ENCODE results near the gene ERBB4. TPM values are rescaled to one million over a fixed set of nuclear protein-coding genes. Genes with fewer than 3 reads are reported as not detected.

ERBB4 gene
- total RNA-seq, 1 donor from 2014 or later: 22.6 TPM

DNA sequence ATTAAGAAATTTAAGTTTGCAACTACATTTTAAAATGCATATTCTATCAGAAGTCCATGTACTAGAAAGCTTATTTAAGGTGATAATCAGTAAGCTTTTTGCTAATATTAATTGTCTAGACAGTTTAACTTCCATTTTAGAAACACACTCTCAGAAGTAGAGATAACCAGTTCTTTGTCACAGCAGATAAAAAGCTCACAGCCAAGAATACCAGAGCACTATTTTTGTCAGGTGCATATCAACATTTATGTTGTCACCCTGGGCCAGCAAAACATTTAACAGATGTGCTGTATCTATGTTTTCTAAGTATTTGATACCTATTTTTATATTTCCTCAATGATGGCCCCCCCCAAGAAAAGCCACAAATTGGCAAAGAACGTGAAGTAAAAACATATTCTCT, 192.6 kb downstream of the ERBB4 start:
- ATAC-seq: no peak
- H3K27ac ChIP-seq: no peak overlapping the region
- TF ChIP-seq, protein P1, sequence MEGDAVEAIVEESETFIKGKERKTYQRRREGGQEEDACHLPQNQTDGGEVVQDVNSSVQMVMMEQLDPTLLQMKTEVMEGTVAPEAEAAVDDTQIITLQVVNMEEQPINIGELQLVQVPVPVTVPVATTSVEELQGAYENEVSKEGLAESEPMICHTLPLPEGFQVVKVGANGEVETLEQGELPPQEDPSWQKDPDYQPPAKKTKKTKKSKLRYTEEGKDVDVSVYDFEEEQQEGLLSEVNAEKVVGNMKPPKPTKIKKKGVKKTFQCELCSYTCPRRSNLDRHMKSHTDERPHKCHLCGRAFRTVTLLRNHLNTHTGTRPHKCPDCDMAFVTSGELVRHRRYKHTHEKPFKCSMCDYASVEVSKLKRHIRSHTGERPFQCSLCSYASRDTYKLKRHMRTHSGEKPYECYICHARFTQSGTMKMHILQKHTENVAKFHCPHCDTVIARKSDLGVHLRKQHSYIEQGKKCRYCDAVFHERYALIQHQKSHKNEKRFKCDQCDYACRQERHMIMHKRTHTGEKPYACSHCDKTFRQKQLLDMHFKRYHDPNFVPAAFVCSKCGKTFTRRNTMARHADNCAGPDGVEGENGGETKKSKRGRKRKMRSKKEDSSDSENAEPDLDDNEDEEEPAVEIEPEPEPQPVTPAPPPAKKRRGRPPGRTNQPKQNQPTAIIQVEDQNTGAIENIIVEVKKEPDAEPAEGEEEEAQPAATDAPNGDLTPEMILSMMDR (IDR thresholded peaks at IDR 0.05): no peak

DNA sequence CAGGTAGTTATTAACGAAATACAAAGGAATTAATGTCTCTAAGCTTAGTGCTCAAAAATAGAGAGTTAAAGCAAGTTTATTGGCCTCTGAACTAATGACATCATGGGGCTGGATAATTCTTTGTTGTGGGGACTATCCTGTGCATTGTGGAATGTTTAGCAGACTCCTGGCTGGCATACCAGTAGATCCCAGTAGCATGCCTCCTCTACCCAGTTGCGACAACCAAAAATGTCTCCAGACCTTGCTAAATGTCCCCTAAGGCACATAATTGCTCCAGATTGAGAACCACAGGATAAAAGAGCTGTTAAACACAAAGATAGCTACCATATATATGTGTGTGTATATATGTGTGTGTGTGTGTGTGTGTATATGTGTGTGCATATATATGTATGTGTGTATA, 194.5 kb downstream of the ERBB4 start:
- Histone ChIP-seq H3K4me1 (no peaks in the 10 kb centered on the region), H3K27me3 (no peaks in the 10 kb centered on the region), H3K27ac (no peak overlapping the region), H3K36me3 (no peaks in the 10 kb centered on the region), H3K9me3 (no peaks in the 10 kb centered on the region), H3K4me3 (no peak overlapping the region)
- ATAC-seq: no peak
- intact Hi-C loops (cut with DNase I): no loop called here
- no peak for DNase-seq
- TF ChIP-seq, protein P1 (IDR thresholded peaks at IDR 0.05): no peak

More for the DNA sequence above, 192.6 kb downstream of the ERBB4 start:
- no peak for DNase-seq
- Histone ChIP-seq H3K4me1 (no peaks in the 10 kb centered on the region), H3K4me3 (no peak overlapping the region), H3K36me3 (no peaks in the 10 kb centered on the region), H3K9me3 (no peaks in the 10 kb centered on the region), H3K27me3 (no peaks in the 10 kb centered on the region)
- intact Hi-C loops (cut with DNase I): no loop called here

DNA sequence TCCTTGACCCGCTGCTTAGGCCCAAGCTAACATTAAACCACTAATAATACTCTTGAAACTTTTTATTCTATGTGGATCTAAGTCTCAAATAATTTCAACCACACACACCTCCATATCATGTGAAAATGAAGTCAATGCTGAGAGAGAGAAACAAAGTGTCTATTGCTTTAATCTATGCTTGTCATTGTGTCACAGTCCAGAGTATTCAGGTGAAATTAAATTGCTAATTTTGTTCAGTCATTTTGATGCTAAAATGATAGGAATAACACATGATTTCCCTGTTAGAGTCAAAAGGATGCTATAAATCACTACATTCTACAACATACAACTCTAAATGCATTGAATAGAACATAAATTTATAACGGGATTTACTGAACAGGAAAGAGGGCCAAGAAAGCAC, 195.4 kb downstream of the ERBB4 start:
- intact Hi-C loops (cut with DNase I): no loop called here
- Histone ChIP-seq H3K36me3 (no peaks in the 10 kb centered on the region), H3K4me1 (no peaks in the 10 kb centered on the region), H3K4me3 (no peak overlapping the region), H3K27me3 (no peaks in the 10 kb centered on the region), H3K27ac (no peak overlapping the region), H3K9me3 (no peaks in the 10 kb centered on the region)
- TF ChIP-seq, protein P1 (IDR thresholded peaks at IDR 0.05): no peak
- ATAC-seq (no peak), DNase-seq (no peak)

DNA sequence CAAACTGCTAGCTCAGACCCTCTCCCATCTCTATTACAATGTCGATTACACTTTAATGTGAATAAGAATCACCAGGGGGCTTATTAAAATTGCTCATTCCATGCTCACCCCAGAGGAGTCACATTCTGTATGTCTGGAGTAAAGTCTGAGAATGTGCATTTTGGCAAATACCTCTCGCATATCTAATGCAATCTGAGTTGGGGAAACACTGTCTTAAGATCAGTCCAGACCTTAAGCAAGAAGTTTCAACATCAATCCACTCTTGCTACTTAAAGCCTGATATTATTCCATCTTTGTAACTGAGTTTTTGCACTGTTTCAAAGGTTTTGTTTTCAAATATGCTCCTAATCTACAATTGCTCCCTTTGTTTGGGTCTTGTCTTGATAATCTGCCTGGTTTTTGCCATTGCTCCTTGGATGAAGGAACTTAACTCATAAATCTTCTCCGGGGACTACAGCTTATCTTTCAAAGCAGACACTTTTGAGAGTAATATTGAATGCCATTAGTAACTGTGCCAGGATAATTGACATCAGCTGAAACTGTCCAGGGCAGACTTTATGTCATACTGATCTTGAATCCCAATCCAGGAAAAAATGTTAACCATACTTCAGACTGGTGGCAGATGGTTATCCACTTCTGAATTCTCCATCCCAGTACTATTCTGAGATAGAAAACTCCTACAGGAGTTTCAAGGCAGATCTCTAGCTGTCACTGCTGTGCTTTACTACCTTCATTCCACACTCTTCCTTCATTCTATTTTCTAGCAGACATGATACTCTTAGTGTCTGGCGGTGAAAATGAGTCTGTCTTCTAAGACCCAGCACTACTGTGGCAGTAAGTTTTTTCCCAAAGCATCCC, 200.9 kb downstream of the ERBB4 start:
- H3K4me1 ChIP-seq: no peaks in the 10 kb centered on the region

DNA sequence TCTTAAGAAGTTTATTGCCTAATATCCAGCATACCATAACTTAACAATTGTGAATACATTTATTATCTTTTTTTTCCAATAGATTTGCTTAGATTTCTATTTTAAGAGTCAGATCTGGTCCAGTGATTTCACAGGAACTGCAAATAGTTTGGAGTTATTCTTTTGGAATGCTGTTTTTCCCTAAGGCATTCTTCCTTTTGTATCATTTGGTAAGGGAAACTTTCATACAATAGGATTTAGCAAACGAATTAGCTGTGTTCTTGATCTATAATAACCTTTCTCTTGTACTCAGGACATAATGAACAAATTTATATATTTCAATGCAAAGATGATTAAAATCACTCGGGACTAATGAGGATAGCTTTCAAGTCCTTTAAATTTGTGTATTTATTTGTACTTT, 201.6 kb downstream of the ERBB4 start:
- intact Hi-C loops (cut with DNase I): no loop called here
- no peaks in the 10 kb centered on the region for H3K4me1 ChIP-seq
- H3K27me3 ChIP-seq: no peaks in the 10 kb centered on the region
- H3K4me3 ChIP-seq: no peak overlapping the region
- no peak for DNase-seq
- H3K9me3 ChIP-seq: no peaks in the 10 kb centered on the region
- H3K27ac ChIP-seq: no peak overlapping the region
- H3K36me3 ChIP-seq: no peaks in the 10 kb centered on the region
- TF ChIP-seq, protein P1 (IDR thresholded peaks at IDR 0.05): no peak
- no peak for ATAC-seq

More for the DNA sequence above, 200.9 kb downstream of the ERBB4 start:
- no peak overlapping the region for H3K27ac ChIP-seq
- intact Hi-C loops (cut with DNase I): no loop called here
- ATAC-seq: no peak
- H3K4me3 ChIP-seq: no peak overlapping the region
- no peaks in the 10 kb centered on the region for H3K27me3 ChIP-seq
- TF ChIP-seq, protein P1 (IDR thresholded peaks at IDR 0.05): no peak
- H3K9me3 ChIP-seq: no peaks in the 10 kb centered on the region
- DNase-seq: no peak
- no peaks in the 10 kb centered on the region for H3K36me3 ChIP-seq

Data from upper lobe of right lung (tissue), 1 donor.